Suppressor macrophage treated with lipopolysaccharide for 4 hours (primary cell): ENCODE measurements around the gene MTHFSD.
"Not testable (repeated sequence)": the region's sequence is repeated elsewhere in the genome, so short reads cannot be mapped to it uniquely, and the experiment has no call there.

ENCODE experiments used
- DNase-seq: peaks from one replicate; pipeline ENCODE4 v3.0.0-alpha.2; 2020

The MTHFSD gene, protein sequence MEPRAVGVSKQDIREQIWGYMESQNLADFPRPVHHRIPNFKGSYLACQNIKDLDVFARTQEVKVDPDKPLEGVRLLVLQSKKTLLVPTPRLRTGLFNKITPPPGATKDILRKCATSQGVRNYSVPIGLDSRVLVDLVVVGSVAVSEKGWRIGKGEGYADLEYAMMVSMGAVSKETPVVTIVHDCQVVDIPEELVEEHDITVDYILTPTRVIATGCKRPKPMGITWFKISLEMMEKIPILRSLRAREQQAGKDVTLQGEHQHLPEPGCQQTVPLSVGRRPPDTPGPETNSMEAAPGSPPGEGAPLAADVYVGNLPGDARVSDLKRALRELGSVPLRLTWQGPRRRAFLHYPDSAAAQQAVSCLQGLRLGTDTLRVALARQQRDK

DNA sequence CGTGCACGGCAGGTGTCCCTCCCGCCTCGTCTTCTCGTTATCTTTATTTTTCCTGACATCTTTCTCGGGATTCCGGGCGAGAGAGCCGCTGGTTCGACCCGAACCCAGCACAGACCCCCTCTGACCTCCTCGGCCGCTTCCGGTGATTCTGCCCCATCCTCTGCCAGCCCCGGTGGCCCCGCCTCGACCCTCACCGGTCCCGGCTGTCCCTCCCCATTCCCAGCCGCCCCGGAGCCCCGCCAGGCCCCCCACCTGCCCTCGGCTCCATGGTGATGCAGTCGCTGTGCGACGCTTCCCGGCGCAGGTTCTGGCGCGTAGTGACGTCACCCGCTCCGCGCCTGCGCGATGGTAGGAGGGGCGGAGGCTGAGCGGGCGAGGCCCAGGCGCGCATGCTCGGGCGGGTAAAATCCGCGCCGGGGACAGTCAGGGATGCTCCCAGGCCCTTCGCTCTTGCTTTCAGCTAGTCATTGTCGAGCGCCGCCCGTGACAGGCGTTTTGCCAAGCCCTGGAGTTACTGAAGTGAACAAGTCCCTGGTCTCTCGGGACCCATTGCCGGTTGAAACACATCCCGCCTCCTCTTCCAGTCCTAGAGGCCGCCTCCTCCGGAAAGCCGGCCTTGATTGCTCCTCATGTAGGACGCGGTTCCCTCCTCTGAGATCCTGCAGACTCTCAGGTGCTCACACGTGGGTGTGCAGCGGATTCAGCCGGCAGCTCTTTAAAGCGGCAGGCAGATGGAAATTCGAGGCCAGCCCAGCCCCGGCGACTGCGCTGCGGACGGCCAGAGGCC lies at the start of gene MTHFSD:
Gene MTHFSD (minus strand): TSS at position 319 of the 787 bp plus-strand sequence. CDS start 51 bp downstream, at position 268.
- peak; percentile 97 for DNase-seq

DNA sequence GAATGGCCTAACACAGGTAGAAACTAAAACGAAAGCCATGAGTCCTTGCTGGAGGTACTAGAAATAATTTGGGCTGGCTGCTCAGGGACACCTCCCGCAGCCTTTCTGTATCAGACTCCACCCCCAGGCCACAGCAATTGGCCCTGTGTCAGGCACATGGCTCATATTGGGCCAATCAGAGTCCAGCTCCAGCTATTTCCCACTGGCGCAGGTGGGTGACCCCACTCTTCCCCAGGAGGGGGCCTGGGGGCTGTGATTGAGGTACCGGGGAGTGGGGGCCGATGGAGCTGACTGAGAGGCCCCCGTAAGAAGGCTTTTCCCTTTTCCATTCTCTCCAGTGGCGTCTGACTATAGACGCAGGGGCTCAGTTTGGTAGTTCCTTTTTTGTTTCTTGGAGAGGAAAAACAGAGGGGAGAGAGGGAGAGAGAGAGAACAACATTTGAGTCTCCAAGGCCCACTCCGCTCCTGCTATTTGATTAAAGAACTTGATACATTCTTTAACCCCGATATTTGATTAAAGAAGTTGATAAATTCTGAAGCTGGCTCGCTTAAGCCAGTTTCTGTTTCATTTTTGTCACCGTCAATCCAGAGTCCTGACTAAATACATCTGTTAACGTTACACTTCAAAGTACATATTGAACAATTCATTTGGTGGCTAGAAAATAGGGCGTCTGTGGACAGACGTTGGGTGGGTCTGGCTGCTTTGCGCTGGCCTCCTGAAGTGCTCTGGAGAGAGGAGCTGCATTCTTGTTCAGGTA lies 49.6 kb upstream of the MTHFSD start:
- peak; percentile 1 for DNase-seq

DNA sequence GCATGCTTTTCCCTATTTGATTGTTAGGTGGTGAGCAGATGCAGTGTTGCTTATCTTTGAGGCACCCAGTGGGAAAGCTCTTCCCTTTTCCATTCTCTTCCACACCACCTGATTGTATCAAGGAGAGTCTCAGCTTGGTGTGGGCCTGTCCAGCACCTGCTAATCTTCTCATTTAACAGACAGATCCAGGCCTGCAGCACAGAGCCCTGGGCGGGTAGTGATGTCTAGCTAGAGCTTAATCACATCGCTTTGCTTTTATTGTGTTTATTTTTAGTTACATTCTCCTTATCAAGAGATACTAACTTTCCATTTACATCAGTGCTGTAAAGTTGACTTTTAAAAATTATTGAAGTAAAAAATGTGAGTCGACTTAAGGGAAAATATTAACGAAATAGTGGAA lies 47.5 kb upstream of the MTHFSD start:
- DNase-seq, result no peak

DNA sequence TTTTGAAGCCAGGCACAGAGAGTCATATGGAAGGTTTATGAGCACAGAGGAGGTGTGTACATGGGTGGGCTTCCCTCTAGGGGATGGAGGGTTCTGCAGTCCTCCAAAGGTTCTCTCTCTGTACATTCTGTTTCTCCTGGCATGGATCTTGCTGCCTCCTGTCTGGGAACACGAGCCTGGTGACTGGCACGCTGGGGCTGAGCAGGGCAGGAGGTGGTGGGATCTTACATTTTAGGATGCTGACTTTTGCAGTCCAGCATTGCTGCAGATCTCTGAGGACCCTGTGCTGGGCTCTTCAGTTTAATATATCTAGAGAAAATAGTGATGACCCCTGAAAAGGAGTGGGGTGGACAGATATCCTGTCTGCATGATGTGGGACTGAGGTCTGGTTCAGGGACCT lies 46.3 kb upstream of the MTHFSD start:
- DNase-seq, result no peak

DNA sequence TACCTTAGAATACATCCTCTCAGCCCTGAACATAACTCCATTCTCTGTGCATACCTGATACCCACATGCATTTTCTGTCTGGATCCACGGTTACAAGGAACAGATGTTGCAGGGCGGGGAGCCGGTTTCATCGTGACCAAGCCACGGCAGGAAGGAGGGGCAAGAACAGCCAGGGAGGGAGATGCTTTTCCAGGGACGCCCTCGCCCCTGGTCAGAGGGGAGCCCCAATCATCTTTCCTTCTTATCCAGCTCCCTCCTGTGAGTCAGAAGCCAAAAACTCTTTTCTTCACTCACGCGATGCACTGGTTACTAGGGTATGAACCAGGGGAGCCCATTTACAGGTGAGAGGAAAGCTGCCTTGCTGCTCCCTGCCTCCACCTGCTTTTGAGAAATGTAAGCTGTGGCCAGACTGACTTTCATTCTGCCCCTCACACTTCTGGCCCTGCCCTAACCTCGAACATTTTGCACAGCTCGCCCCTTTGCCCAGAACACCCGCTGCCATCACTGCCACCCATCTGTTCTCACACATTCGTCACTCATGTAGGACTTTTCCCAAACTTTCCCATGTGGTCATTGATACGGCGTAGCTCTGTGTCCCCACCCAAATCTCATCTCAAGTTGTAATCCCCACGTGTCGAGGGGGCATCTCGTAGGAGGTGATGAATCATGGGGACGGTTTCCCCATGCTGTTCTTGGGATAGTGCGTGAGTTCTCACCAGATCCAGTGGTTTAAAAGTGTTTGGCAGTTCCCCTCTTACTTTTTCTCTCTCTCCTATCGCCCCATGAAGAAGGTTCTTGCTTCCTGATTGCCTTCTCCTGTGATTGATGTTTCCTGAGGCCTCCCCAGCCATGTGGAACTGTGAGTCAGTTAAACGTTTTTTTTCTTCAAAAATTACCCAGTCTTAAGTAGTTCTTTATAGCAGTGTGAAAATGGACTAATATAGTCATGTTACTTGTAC lies 43.9 kb upstream of the MTHFSD start:
- DNase-seq, result peak; percentile 10

DNA sequence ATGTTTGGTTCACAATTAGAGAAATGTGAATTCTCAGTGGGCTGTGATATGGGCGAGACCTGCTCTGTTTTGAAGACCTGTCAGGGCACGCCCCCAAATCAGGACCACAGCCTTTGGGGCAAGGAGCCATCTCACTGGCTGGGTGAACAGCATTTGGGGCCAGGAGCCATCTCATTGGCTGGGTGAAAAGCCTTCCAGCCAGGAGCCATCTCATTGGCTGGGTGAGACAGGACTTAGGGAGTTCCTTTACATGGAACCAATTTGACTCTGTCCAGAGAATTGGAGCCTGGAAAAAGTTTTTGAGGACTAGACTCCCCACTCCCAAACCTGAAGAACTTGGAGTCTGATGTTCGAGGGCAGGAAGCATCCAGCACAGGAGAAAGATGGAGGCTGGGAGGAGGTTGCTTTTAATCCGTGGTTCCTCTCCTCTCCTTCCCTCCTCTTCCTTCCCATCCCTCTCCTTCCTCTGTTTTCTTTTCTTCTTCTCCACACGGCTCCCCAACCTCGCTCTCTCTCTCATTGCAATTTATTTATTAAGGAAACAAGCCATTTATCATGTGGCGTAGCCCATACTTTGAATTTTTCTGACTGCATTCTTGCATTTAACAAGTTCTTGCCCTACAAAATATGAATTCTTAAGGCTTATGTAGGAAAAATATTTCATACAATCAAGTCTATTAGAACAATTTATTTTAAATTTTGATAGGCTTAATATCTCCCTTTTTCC lies 43.0 kb upstream of the MTHFSD start:
- DNase-seq, result no peak

DNA sequence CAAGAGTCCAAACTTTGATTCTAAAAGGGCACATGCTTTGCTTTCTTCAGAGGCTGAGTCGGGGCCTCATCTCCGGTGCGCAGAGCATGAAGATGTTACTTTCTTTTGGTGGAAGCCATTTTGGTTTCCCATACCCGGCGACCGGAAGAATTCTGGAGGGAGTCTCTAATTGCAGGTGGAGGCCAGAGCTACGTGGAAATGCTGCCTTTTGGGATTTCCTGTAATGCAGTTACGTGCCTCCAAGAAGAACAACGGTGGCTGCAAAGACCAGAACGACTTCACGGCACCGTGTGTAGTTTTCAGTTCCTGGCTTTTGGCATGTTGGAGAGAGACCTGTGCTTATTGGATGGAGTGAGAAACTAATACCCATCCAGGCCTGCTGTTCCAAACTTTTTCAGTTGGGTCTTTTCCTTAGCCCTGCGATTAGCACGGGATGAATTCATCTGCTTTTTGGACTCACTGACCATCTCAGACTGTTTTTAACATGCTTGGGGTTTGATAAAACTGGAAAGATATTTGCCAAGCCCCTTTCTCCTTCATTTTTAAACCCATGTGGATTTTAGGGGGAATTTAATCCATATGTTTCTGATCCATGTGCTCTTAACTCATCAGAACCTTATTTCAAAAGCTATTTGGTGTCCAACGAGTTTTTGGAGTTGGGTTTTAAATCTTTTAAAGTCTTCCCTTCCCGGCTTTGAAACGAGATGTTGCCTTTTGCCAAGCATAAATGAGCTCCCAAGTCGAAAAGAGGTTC lies 42.3 kb upstream of the MTHFSD start:
- no peak for DNase-seq

DNA sequence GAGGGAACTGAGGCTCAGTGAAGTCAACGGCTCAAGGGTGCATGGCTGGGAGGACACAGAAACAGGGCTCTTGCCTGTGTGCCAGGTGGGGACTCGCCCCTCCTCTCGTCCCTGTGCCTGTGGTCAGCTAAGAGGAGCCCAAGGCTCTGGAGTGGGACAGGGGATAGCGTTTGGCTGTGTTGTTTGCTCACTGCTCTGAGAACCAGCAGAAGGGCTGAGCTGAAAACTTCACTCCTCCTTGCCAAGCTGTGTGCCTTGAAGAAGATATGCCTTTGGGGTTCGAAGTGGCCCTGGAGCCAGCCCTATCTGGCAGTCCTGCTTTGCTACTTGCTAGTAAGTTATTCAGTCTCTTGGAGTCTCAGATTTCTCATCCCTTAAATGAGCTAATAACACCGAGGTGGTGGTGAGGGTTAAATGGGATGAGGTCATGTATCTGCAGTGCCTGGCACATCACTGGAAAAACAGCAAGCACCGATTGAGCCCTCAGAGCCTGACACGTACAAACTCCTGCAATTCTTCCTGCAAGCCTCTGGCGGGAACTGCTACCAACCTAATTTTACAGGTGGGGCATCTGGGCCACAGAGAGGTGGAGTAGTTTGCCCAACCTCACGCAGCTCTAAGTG lies 41.1 kb upstream of the MTHFSD start:
- no peak for DNase-seq

DNA sequence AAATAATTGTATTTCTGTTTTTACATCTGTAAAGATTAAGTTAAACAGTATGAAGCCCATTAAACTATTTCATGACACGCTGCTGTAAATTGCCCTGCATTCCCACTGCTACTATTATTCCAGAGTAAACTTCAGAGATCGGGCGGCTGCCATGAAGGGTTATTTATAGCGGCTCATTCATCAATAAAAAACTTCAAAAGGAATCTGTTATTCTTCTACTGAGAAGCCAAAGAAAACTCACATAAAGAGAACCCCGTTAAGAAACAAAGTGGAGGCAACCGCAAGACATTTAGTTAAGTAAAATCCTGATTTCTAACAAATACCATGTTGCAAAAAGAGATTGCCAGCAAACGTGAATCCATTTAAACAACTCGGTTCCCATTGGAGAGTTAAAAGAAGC lies 39.7 kb upstream of the MTHFSD start:
- DNase-seq, result no peak

DNA sequence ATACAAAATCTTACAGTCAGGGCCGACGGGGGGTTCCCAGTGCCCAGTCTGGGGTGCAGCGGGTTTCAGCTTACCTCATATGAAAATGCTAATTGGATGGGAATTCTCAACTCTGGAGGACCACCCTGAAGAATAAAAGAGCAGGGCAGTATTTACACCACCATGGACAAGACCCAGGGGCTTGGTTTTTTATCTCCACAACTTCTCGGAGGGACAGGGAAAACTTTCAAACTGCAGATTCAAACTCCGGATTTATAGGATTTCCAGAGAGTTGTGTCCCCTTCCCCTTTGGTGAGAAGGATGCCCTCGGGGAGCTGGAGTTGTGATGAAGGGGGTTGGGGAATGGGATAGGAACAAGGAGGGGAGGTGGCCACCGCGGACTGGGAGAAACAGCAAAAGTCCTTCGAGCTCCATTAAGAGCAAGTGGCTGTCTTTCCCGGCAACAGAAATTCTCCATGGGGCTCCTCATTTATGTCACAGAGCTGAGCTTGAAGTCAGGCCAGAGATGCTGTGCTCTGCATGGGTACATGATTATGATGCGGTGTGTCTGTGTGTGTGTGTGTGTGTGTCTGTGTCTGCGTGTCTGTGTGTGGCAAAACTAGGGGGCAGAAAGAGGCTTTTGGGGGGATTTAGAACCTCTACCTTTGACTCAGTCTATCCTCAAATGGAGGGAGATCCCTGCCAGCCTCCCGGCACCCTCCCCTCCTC lies 39.0 kb upstream of the MTHFSD start:
- DNase-seq, result no peak

DNA sequence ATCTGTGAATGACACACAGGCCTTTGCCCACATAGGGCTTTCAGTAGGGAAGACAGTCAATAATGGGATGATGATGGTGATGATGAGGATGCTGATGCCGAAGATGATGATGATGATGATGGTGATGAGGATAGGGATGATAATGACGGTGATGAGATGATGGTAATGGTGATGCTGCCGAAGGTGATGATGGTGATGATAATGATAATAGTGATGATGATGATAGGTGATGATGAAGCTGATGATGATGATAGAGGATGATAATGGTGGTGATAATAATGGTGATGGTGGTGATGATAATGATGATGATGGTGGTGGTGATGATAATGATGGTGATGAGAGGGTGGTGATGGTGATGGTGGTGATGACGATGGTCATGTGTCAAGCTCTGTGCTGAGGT lies 36.2 kb upstream of the MTHFSD start:
- no peak for DNase-seq

DNA sequence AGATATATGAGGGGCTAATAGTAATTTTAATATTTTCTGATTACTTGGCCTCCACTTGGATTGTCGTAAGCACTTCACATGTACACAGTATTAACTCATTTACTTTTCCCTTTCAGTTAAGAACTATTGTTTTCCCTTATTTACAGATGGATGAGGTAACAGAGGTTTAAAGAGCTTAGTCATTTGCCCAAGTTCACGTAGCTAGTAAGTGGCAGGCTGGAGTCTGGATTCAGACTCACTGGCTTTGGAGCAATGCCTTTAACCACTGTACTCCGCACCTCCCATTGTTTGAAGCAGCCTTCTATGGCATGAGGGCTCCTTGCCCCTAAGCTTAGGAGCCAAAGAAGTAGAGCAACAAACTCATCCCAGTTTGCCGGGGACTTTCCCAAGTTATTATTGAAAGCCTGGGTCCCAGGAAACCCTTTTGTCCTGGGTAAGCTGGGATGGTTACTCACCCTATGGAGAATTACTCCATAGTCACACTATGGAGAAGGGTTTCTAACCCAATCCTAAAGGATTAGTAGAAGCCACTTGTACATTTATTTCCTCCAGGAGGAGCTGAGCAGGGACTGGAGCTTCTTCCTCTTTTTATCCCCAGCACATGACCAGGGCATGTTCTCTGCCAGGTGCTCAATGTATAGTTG lies 35.6 kb upstream of the MTHFSD start:
- no peak for DNase-seq

DNA sequence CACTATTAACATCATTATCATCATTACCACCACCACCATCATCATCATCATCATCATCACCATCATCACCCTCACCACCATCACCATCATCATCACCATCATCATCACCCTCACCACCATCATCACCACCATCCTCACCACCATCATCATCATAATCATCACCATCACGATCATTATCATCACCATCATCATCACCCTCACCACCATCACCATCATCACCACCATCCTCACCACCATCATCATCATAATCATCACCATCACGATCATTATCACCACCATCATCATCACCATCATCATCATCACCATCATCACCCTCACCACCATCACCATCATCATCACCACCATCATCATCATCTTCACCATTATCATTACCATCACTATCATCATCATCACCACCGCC lies 32.9 kb upstream of the MTHFSD start:
- not testable (repeated sequence) for DNase-seq

DNA sequence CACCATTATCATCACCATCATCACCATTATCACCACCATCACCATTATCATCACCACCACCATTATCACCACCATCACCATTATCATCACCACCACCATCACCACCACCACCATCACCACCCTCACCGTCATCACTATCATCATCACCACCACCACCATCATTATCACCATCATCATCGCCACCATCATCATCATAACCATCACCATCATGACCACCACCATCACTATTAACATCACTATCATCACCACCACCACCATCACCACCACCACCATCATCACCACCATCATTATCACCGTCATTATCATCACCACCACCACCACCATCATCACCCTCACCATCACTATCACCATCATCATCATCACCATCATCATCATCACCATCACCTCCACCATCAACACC lies 32.5 kb upstream of the MTHFSD start:
- no peak for DNase-seq

DNA sequence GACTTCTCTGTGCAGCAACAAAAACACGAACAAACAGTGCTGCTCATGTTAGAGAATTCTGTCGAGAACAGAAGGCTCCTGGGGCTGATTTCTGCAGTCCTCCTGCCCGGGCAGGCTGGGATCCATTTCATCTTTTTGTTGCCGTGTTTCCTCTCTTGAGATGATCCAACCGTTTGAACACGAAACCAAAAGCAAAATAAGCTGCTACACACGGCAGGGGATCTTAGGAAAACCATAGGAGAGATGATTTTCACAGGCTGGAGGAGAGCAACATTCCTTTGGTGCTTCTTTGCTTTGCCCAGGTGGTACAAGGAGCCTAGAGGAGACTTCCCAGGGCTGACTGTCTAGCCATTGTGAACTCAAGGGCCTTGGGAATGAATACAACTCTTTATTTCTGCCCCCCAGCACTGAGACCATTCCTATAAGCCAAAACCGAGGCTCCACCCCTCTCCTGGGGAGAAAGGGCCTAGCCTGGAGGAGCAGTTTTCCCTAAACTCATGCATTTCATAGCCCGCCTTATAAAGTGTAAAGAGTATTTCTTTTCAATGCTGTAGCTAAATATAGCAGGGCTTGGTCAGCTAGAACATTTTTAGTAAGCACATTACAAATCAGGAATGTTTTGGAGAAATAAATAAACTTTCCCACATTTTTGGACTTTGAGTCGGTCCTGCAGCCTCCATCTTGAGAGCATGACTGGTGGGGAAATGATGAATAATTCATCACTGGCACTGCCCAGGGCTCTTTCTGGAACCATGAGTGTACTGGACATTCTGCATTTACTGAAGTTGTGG lies 31.0 kb upstream of the MTHFSD start:
- no peak for DNase-seq

DNA sequence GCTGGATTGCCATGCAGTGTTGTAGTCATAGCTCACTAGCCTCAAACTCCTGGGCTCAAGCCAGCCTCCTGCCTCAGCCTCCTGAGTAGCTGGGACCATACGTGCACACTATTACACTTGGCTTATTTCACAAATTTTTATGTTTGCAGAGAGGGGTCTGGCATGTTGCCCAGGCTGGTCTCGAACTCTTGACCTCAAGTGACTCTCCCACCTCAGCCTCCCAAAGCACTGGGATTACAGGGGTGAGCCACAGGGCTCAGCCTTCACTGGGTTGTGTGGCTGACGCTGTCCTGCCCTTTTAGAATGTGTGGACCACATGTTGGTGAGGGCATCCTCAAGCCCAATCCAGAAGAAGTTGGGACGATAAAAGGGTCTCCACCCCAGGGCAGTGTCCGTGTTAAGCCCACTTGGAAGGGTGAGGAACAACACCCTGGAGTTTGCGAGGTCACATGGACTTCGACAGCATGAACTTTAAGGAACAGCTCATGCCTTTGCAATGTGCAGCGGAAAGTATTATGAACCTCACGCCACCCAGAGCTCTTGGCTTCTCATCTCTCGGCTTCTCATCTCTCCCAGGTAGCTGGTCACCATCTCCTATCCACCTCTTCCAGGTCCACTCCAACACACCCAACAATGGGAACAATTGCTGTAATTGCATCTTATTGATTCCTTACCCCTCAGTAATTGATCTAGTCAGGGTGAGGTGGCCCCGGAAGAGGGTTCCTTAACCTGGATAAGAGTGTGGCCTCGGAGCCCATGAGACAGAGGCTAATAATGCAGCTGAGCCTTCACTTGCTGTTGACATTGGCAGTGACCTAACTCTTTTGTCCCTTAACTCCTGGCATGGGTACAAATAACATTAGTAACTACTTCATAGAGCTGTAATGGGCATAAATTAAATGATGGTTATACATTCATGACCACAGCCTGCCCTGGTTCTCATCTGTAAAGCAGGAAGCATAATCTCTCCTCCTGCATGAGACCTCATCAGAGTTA lies 30.0 kb upstream of the MTHFSD start:
- DNase-seq, result no peak

DNA sequence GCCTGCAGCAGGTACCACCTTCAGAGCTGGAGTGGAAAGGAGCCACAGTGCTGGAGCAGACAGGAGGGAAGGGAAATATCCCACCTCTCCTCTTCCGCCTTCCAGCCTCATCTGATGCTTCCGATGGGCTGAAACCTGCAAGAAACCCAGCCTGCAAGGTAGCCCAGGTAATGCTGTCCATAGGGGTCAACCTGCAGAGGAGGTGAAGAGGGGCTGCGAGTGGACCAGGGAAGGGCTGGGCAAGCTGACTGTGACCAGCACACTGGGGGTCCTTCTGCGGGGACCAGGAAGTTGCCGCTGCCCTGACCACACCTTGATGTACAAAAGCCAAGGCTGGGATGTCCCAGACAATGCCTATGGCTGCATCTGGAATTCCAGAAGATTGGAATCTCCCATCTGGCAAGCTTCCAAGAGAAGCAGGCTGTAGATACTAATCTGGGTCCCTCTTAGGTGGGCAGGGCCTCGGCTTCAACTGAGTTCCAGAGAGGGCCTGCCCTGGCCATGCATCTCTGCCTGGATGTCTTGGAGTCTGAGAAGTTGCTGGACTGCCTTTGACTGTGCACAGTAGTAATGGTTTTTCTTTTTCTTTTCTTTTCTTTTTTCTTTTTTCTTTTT lies 29.1 kb upstream of the MTHFSD start:
- DNase-seq, result no peak
